ENCODE data around the gene C2CD3. TPM values are rescaled to one million over a fixed set of nuclear protein-coding genes. Genes with fewer than 3 reads are reported as not detected.
"Not testable (repeated sequence)": the region's sequence is repeated elsewhere in the genome, so short reads cannot be mapped to it uniquely, and the experiment has no call there.

Gene C2CD3
- total RNA-seq, 1 donor from 2014 or later: 12.4 TPM

- no peak for ATAC-seq
Measured at GRCh38 chr11:74004046-74004695, 166.6 kb downstream of the C2CD3 start.

DNA sequence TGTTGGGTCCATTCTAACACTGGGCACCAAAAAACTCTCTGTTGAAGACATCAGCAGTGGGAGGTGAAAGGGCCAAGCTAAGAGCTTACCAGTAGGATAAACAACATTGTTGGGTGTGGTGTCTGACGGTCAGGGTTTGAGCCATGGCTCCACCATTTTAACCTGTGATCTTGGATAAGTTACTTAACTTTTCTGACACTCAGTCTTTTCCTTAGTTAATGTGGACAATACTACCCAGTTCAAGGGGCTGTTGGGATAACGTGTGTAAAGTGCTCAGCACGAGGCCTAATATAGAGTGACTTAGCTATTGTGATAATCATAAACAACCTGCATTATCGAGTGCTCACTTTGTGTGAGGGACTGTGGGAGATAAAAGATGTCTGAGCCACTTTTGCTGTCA is 168.0 kb downstream of the C2CD3 start:
- no peak for ATAC-seq

DNA sequence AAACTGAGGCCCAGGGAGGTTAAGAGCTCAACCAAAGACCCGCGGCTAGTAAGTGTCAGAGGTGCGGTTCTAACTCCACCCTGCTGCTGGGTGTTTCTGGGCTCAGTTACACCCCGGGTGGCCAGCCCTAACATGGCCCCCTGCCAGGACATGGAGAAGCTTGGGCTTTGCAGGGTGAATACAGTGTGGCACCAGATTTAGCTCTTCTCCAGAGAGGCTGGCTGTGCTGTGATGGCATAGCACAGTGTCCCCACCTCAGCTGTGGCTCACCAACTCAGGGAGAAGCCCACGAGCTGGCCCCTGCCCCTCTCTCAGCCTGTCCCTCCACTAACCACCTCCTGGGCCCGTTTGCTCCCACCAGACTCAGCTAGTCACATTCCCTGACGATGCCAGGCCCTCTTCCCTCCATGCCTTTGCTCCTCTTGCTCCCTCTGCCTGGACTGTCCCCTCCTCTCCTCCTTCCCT is 168.9 kb downstream of the C2CD3 start:
- ATAC-seq: no peak

DNA sequence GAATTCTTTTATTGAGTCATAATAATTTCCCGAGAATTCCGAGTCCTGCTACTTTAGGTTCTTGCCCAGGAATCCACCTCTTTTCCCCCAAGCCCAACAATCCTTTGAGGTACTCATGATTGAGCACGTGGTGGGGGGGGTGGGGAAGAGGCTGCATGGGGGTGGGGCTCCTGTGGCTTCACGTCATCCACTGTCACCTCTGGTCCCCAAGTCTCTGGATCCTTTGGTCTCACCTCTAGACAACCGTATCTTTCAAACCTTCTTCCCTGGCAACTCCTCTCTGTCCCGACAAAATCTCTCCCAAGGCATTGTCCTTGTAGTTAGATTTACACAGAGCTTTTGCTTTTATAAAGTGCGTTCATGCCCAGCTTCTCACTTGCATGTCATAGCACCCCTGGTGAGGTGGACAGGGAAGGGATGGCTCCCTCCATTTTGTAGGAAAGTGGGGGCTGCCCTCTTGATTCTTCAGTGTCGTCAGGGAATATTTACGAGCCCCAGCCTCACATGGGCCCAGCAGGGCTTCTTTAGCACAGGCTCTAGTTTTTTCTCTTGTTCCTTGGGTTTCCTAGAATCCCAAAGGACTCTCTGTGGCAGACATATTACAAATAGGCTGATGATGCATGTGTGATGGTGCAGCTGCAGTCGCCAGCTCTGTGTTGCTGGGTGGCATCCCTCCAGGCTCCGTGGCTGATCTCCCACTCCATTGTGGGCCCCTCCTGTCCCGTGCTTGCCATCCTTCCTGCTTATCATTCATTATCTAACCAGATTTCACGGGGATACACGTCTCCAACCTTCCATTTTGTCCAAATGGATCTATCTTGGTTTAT is 170.3 kb downstream of the C2CD3 start:
- no peak for ATAC-seq

DNA sequence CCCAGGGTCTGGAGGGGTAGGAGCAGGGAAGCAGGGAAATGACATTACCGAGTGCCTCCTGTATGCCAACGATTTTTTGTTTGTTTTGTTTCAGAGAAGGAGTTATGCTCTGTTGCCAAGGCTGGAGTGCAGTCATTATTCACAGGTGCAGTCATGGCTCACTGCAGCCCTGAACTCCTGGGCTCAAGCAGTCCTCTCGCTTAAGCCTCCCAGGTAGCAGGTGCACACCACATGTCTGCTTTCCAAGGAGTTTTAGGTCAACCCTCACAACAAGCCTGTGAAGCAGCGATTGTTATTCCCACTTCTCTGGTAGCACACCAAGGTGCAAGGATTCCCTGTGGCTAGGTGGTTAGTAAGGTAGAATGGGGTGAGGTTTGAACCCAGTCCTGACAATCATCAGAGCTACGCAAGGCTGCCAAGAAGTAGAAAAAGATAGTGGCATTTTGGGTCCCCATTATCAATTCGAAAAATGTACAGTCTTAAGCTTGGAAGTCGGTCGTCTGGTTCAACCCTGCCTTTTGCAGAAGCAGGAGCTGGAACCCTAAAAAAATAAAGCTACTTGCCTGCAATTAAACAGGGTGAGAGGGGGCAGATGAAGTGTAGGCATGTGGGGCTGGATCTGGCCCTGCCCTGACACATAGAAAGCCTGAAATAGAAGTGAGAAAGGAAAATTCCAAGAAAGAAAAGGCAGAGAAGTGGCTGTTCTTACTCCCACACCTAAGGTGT is 171.1 kb downstream of the C2CD3 start:
- ATAC-seq: peak; percentile 32

DNA sequence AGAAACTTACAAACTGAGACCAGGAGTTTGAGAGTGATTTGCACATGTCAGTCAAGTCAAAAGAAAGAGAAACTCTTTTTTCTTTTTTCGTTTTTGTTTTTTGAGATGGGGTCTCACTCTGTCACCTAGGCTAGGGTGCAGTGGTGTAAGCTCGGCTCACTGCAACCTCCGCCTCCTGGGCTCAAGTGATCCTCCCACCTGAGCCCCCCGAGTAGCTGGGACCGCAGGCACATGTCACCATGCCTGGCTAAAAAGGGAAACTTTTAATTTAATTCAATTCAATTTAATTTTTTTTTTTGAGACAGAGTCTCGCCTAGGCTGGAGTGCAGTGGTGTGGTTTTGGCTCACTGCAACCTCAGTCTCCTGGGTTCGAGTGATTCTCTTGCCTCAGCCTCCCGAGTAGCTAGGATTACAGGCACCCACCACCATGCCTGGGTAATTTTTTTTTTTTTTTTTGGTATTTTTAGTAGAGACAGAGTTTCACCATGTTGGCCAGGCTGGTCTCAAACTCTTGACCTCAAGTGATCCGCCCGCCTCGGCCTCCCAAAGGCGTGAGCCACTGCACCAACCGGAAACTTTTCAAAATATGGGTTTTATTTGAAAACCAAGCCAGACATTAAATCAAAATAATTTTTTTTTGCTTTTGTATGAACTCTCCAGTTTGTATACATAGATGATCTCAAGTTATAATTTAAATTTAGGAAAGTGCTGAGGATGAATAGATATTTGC is 171.8 kb downstream of the C2CD3 start:
- no peak for ATAC-seq

- no peak for ATAC-seq
Measured at GRCh38 chr11:73997120-73997770, 173.6 kb downstream of the C2CD3 start.

- no peak for ATAC-seq
Measured at GRCh38 chr11:73996161-73996747, 174.5 kb downstream of the C2CD3 start.

DNA sequence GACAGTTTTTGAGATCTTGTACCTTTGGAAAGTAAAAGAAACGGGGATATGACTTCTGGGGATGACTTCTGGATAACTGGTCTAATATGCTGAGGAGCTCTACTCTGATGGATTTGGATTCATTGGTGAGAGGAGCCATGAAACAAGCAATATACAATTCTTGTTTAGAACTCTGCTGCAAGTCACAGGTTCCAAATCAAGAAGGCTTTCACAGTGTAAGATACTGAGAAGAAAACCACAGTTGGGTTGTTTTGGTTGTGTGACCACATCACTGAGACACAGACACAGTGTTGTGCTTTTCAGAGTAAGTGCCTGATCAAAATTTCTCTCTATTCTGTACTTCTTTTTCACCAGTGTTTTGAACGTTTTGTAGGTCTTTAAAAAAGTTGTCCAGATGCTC is 175.1 kb downstream of the C2CD3 start:
- no peak for ATAC-seq

- no peak for ATAC-seq
Measured at GRCh38 chr11:73995247-73995646, 175.6 kb downstream of the C2CD3 start.

GRCh38 chr11:73991471-73992006 is 179.3 kb downstream of the C2CD3 start:
- no peak for ATAC-seq

GRCh38 chr11:73990730-73991129 is 180.1 kb downstream of the C2CD3 start:
- no peak for ATAC-seq

DNA sequence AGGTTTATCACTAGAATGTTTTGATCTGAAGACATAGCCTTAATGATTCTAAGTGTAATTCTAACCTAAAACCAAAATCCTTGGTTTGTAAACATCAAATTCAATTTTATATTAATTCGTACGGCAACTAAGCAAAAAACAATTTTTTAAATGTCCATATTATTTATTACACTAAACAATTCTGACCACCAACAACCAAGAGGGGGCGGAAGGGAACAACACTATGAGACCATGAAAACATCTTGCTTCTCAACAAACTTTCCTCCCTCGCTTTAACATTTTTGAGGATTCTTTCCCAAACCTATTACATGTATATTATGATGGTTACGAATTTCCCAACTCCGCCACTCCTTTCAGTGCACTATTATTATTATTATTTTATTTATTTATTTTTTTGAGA is 181.6 kb downstream of the C2CD3 start:
- no peak for ATAC-seq

GRCh38 chr11:73988227-73988626 is 182.6 kb downstream of the C2CD3 start:
- ATAC-seq: no peak

DNA sequence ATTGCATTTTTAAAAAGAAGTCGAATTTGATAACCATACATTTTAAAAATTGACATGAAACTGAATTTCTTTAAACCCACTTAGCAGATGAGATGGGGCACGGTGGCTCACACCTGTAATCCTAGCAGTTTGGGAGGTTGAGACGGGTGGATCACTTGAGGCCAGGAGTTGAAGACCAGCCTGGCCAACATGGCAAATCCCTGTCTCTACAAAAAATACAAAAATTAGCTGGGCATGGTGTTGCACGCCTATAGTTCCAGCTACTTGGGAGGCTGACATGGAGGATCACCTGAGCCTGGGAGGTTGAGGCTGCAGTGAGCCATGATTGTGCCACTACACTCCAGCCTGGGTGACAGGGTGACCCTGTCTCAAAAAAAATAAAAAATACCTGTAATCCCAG is 185.1 kb downstream of the C2CD3 start:
- not testable (repeated sequence) for ATAC-seq

- no peak for ATAC-seq
Measured at GRCh38 chr11:73983741-73984538, 186.9 kb downstream of the C2CD3 start.

DNA sequence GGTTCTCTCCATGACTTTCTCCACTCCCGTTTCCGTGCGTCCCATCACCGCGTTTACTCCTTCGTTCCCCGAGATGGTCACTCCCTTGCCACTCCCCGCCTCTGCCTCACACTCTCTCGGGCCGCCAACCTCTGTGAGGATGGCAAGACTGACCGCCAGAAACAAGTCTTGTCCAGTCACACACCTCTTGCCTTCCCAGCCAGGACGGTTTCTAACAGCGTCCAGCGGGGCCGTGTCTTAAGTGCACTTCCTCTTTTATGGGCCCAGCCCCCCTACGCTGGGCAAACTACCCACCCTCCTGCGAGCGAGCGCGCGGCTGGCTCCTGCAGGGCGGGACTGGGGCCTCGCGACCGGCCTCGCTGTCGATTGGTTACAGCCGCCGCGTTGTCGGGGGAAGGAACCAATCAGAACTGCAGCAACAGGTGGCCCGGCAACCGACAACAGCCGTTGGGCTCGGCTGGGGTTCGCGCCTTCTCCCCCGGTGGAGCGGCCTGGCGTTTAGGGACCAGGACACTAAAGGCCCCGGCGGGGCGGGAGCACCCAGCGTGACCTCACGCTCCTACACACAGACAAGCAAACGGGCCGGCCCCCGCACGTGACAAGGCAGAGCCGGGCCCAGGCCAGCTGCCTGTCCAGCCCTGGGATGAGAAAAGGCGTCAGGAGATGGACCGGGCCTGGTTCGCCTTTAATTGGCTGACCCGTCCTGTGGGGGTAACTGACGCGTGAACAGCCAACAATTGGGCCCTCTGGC is 187.6 kb downstream of the C2CD3 start:
- ATAC-seq: peak; percentile 89

- peak; percentile 83 for ATAC-seq
Measured at GRCh38 chr11:73982595-73982989, 188.2 kb downstream of the C2CD3 start, which contains the start of gene UCP2. TSS of gene UCP2 (minus strand) at chr11:73982843. CDS start at chr11:73978378, 4,465 bp downstream.

DNA sequence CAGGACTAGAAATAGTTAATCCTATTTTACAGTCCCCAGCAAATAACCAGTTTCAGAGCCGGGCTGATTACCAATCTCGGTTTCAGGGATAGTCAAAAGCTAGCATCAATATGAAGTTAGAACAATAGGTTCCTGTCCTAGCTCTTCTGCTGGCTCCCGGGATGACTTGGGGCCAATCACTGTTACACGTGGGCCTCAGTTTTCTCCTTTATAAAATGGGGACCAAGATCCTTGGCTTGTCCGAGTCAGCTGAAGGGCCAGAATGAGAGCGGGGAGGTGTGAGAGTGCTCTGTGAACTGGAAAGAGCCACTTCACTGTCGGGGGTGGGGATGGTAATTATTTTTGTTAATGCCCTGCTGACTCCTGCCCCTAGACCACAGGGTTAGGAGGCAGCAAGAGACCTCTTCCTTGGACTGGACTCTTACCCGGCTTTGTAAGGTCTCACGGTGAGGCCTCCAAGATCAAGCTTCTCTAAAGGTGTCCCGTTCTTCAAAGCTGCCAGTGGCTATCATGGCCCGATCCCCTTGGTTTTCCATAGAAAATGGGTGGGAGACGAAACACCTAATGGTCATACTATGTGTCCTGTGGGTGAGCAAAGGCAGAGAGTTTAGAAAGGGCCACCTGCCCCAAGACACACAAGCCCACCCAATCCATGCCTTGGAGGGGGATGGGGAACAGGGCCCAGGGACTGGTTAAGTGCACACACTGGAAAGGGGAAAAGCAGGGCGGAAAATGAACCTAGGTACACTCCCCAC is 189.6 kb downstream of the C2CD3 start:
- no peak for ATAC-seq

All from esophagus mucosa (tissue), 1 donor.